Measurements from ENCODE around the gene BBS9. TPM values are rescaled to one million over a fixed set of nuclear protein-coding genes. Genes with fewer than 3 reads are reported as not detected.

BBS9 gene
- total RNA-seq, 4 donors from 2014 or later, result 16.4 to 26.0 (median 21.4) TPM

GRCh38 chr7:33276325-33276724 lies 147.0 kb downstream of the BBS9 start:
- no peaks in the 10 kb centered on the region for H3K4me1 ChIP-seq
- H3K4me3 ChIP-seq, result no peak overlapping the region
- WGBS, result 93% methylated on average over 3 of the region's 3 CpGs
- peaks cover 9% of the 10 kb centered on the region for H3K9me3 ChIP-seq
- H3K36me3 ChIP-seq, result peaks cover 16% of the 10 kb centered on the region
- H3K27ac ChIP-seq, result no peak overlapping the region
- no peak for DNase-seq (ENCODE audit: low spot score in 2 of 2)
- no peaks in the 10 kb centered on the region for H3K27me3 ChIP-seq
- TF ChIP-seq CTCF (IDR thresholded peaks at IDR 0.05) (no peak), POLR2A (IDR thresholded peaks at IDR 0.05) (no peak), EP300 (IDR thresholded peaks at IDR 0.05) (no peak), POLR2AphosphoS5 (IDR thresholded peaks at IDR 0.05) (no peak)

GRCh38 chr7:33276729-33277128 lies 147.4 kb downstream of the BBS9 start:
- no peaks in the 10 kb centered on the region for H3K4me1 ChIP-seq
- H3K27me3 ChIP-seq, result no peaks in the 10 kb centered on the region
- H3K9me3 ChIP-seq, result peaks cover 9% of the 10 kb centered on the region
- H3K27ac ChIP-seq, result no peak overlapping the region
- peaks cover 16% of the 10 kb centered on the region for H3K36me3 ChIP-seq
- no peak for TF ChIP-seq POLR2AphosphoS5 (IDR thresholded peaks at IDR 0.05)
- TF ChIP-seq POLR2A (IDR thresholded peaks at IDR 0.05), result no peak
- DNase-seq (ENCODE audit: low spot score in 2 of 2), result no peak
- WGBS, result 77% methylated on average over 2 of the region's 2 CpGs
- no peak overlapping the region for H3K4me3 ChIP-seq

- H3K36me3 ChIP-seq, result peaks cover 16% of the 10 kb centered on the region
- 96% methylated on average over 3 of the region's 3 CpGs for WGBS
- H3K4me1 ChIP-seq, result no peaks in the 10 kb centered on the region
- H3K27me3 ChIP-seq, result no peaks in the 10 kb centered on the region
- DNase-seq (ENCODE audit: low spot score in 2 of 2), result no peak
- no peak overlapping the region for H3K4me3 ChIP-seq
- peaks cover 9% of the 10 kb centered on the region for H3K9me3 ChIP-seq
- no peak overlapping the region for H3K27ac ChIP-seq
- TF ChIP-seq POLR2A (IDR thresholded peaks at IDR 0.05) (no peak), CTCF (IDR thresholded peaks at IDR 0.05) (no peak), POLR2AphosphoS5 (IDR thresholded peaks at IDR 0.05) (no peak)
Measured at GRCh38 chr7:33278095-33278494, 148.7 kb downstream of the BBS9 start.

GRCh38 chr7:33286501-33286900 lies 157.1 kb downstream of the BBS9 start:
- no peak overlapping the region for H3K4me3 ChIP-seq
- H3K27ac ChIP-seq, result no peak overlapping the region
- TF ChIP-seq POLR2AphosphoS5 (IDR thresholded peaks at IDR 0.05) (no peak), CTCF (IDR thresholded peaks at IDR 0.05) (no peak), EP300 (IDR thresholded peaks at IDR 0.05) (no peak), POLR2A (IDR thresholded peaks at IDR 0.05) (no peak)
- no peaks in the 10 kb centered on the region for H3K27me3 ChIP-seq
- 91% methylated on average over 1 of the region's 1 CpG for WGBS
- H3K36me3 ChIP-seq, result no peaks in the 10 kb centered on the region
- H3K4me1 ChIP-seq, result no peaks in the 10 kb centered on the region
- H3K9me3 ChIP-seq, result no peaks in the 10 kb centered on the region
- DNase-seq (ENCODE audit: low spot score in 2 of 2), result no peak

GRCh38 chr7:33287738-33288137 lies 158.4 kb downstream of the BBS9 start:
- H3K27ac ChIP-seq, result no peak overlapping the region
- DNase-seq (ENCODE audit: low spot score in 2 of 2), result no peak
- H3K4me1 ChIP-seq, result no peaks in the 10 kb centered on the region
- no peaks in the 10 kb centered on the region for H3K9me3 ChIP-seq
- H3K4me3 ChIP-seq, result no peak overlapping the region
- H3K27me3 ChIP-seq, result no peaks in the 10 kb centered on the region
- TF ChIP-seq CTCF (IDR thresholded peaks at IDR 0.05), result no peak
- no peak for TF ChIP-seq EP300 (IDR thresholded peaks at IDR 0.05)
- no peak for TF ChIP-seq POLR2A (IDR thresholded peaks at IDR 0.05)
- no peak for TF ChIP-seq POLR2AphosphoS5 (IDR thresholded peaks at IDR 0.05)
- no peaks in the 10 kb centered on the region for H3K36me3 ChIP-seq
- WGBS, result 90% methylated on average over 3 of the region's 3 CpGs

- no peak for DNase-seq (ENCODE audit: low spot score in 2 of 2)
- Histone ChIP-seq H3K9me3 (peaks cover 10% of the 10 kb centered on the region), H3K36me3 (peaks cover 3% of the 10 kb centered on the region), H3K4me1 (no peaks in the 10 kb centered on the region), H3K27me3 (no peaks in the 10 kb centered on the region), H3K4me3 (no peak overlapping the region), H3K27ac (no peak overlapping the region)
- TF ChIP-seq POLR2A (IDR thresholded peaks at IDR 0.05) (no peak), CTCF (IDR thresholded peaks at IDR 0.05) (no peak), EP300 (IDR thresholded peaks at IDR 0.05) (no peak), POLR2AphosphoS5 (IDR thresholded peaks at IDR 0.05) (no peak)
- 98% methylated on average over 2 of the region's 2 CpGs for WGBS
Measured at GRCh38 chr7:33298848-33299247, 169.5 kb downstream of the BBS9 start.

Measured in suprapubic skin (tissue), 4 donors.